Stimulated activated CD4-positive, alpha-beta T cell treated with anti-CD3 and anti-CD28 coated beads, Interleukin-2, amount 100 ng/mL, for 24 hours (primary cell): Measurements from ENCODE around the gene SLC41A2.

Experiments
- DNase-seq, 2 donors: peaks; one replicate each; pipeline ENCODE4 v3.0.0-alpha.2; 2020

The SLC41A2 gene

DNA sequence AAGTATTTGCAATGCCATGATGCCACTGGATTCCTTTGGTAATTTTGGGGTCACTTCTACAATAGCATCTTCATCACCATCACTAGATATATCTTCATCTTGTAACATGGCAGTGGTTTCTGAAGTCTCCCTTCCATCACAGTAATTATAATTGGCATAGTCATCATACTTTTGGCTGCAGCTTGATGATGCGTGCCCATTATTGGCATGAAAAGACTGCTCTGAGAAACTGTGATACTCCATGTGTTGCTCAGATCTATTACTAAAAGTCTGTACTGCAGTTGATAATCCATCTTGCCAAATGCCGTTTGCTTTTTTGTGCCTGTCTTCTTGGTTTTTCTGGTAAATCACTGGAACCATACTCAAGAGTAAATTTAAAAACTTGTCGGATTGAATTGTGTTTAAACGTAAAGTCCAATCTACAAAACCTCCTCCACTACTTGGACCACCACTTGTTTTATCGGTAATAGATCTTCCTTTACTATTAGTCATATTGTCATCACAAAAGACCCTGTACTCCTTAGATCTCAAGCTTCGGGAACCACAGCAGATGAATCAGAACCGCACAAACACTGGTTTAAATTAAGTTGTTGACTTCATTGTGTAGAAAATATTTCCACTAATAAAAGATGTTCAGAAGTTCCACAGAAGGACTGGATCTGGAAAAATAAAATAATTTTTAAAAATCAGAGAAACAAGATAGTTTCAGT, 29.9 kb downstream of the SLC41A2 start:
- DNase-seq: no peak

DNA sequence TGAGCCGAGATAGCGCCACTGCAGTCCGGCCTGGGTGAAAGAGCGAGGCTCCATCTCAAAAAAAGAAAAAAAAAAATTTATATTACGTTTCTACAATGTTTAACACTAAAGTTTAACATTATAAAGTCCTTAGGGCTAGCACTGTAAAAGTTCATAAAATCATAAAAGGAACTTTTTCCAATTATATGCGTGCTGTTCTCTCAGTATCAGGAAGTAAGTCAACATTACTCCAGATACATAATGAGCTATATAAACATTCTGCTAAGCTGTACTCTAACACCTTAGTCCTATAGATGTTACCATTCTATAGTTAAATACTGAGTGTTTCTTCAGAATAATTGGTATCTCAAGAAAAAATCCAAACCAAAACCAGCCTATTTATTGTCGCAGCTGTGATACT, 32.6 kb downstream of the SLC41A2 start:
- DNase-seq: no peak

DNA sequence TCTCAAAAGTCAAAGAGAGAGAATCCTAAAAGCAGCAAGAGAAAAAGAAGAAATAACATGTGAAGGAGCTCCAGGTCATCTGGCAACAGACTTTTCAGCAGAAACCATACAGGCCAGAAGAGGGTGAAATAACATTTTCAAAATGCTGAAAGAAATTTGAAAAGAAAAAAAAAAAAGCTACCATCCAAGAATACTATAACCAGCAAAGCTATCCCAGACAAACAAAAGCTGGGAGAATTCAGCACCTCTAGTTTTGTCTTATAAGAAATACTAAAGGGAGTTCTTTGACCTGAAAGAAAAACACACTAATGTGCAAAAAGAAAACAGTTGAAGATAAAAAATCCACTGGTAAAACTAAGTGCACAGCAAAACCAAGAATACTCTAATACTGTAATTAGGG, 36.8 kb downstream of the SLC41A2 start:
- DNase-seq: no peak

DNA sequence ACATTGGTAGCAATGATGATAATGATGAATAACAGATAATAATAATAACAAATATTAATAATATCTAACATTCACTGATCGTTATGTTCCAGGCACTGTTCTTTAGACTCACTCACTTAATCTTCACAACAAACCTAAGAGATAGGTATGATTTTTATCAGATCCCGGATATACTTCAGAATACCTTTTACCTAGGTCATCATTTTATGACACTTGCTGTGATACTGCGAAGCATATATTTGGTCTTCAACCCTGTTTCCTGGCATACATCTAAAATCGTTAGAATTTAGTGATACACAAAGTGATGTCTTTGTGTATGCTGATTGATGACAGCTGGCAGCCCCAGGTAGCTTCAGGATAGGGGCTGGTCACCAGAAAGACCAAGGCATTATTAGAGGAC, 46.1 kb downstream of the SLC41A2 start:
- no peak for DNase-seq

DNA sequence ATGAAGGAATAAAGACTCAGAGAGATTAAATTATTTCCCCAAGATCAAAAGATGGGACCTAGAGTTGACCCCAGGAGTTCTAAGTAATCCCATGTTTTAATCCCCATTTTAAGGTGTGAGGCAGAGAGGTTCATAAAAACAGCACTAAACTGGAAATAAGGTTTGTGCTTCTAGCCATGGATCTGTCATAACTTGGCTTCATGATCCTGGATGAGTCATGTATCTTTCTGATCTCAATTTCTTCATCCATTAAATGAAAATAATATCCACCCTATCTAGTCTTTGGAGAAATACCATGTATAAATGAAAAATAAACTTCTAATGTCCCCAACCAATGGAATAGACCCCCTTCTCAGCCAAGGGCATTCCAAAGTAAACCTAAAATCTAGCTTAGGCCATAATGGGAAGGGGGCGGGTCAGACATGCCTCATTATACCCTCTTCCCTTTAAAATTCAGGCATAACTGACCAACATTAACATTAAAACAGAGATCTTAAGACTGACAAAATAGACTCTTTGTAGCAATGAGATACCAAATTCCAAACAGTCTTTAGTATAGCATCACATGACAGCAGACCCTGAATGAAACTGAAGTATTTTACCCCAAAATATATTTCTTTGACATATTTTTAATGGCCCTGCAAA, 47.8 kb downstream of the SLC41A2 start:
- no peak for DNase-seq

DNA sequence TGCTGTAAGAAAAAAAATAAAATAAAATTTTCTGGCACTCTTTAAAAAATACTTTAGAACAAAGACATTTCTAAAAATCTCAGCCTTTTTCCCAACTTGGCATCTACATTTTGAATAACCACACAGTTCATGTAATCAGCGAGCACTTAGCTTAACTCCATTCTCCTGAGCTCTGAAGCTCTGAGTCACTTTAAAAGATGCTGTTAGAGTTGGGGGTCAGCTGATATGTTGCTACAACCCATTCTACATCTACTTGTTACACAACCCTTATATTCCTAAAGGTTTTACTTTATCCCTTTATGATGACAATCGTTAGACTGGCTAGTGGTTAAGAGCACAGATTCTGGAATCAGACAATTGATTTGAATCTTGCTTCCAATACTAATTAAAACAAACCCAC, 48.3 kb downstream of the SLC41A2 start:
- DNase-seq: no peak
